ENCODE data around the gene COX8C. TPM values are rescaled to one million over a fixed set of nuclear protein-coding genes. Genes with fewer than 3 reads are reported as not detected.
"Not testable (repeated sequence)": the region's sequence is repeated elsewhere in the genome, so short reads cannot be mapped to it uniquely, and the experiment has no call there.

Gene COX8C
- total and polyA plus RNA-seq, 3 experiments from 2014 or later = not detected

DNA sequence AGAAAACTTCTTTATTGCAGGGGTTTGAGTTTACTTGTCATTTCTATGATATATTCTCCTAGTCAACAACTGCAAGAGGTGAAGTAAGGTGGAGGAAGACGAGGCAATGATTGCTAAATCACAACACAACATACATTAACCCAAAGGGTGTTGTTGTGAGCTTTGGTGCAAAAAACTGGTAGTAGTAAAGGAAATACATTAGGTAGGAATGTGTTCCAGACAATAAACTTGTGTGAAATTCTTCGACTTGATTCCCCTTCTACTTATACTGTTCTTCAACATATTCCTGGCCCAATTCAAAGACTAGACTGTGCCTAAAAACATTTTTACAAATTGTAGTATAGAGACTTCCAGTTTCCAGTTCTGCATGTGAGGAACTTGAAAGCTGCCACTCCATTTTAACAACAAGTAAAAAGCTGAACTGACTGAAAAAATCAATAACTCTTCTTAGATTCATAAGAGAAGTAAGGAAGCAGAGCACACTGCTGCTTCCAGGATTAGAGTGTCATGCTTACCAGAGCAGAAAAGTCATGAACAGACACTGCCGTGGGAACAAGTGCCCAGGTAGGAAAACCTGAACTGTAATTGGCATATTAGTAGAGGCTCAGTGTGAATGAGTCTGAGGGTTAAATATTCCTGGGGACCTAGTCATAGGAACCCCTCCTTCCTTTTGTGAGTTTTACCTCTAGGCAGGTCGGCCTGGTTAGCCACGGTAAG lies 22.2 kb downstream of the COX8C start:
- H3K4me3 Mint-ChIP-seq = no peak overlapping the region
- POLR2A ChIA-PET = no interaction called here

DNA sequence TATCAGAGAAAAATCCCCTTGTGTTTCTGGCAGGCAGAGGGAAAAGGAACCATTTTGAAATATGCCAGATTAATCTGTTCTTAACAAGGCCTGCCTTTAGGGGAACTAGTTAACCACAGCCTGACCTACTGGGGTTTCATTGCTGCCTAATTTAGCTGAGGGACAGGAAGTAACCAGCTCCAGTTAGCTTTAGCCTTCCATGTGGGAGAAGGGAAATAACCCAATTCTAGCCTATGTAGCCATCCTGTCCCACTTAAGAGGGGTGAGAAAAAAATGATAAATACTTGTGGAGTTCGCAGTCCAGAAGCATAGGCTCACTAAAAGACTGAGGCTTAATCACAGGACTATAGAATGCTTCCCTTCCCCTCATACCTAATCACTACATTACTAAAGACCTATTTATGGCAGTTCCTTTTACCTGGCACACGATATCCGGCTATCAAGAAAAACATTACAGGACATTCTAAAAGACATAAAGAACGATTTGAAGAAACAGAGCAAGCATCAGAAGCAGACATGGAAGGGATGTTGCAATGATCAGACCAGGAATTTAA lies 22.8 kb downstream of the COX8C start:
- Mint-ChIP-seq H3K27me3 (peaks cover 12 to 38% of the 10 kb centered on the region in 2 donors), H3K36me3 (no peaks in the 10 kb centered on the region), H3K4me1 (no peaks in the 10 kb centered on the region), H3K9me3 (peaks cover 0 to 7% (median 0%) of the 10 kb centered on the region in 5 donors), H3K4me3 (no peak overlapping the region), H3K27ac (no peak overlapping the region)
- POLR2A ChIA-PET = no interaction called here
- Histone ChIP-seq H3K4me3 (ENCODE audit: low read length) (no peak overlapping the region), H3K9me3 (ENCODE audit: low read length) (no peaks in the 10 kb centered on the region), H3K27ac (ENCODE audit: low read depth, low read length) (no peak overlapping the region), H3K36me3 (ENCODE audit: insufficient read depth, low read length) (no peaks in the 10 kb centered on the region), H3K27me3 (ENCODE audit: insufficient read depth, low read length, poor library complexity, severe bottlenecking) (no peaks in the 10 kb centered on the region), H3K4me1 (ENCODE audit: insufficient read depth, low read length) (no peaks in the 10 kb centered on the region)
- no peak for DNase-seq
- CTCF ChIA-PET = no interaction called here

More for the DNA sequence above, 22.2 kb downstream of the COX8C start:
- Histone ChIP-seq H3K4me1 (ENCODE audit: insufficient read depth, low read length) (no peaks in the 10 kb centered on the region), H3K36me3 (ENCODE audit: insufficient read depth, low read length) (no peaks in the 10 kb centered on the region), H3K4me3 (ENCODE audit: low read length) (no peak overlapping the region), H3K27ac (ENCODE audit: low read depth, low read length) (no peak overlapping the region), H3K9me3 (ENCODE audit: low read length) (no peaks in the 10 kb centered on the region), H3K27me3 (ENCODE audit: insufficient read depth, low read length, poor library complexity, severe bottlenecking) (no peaks in the 10 kb centered on the region)
- Mint-ChIP-seq H3K27ac (no peak overlapping the region), H3K4me1 (no peaks in the 10 kb centered on the region), H3K9me3 (peaks cover 0 to 7% (median 0%) of the 10 kb centered on the region in 5 donors), H3K27me3 (peaks cover 10 to 45% of the 10 kb centered on the region in 2 donors), H3K36me3 (peaks cover 0 to under 1% (median 0%) of the 10 kb centered on the region in 3 donors)
- DNase-seq = no peak
- CTCF ChIA-PET = no interaction called here

DNA sequence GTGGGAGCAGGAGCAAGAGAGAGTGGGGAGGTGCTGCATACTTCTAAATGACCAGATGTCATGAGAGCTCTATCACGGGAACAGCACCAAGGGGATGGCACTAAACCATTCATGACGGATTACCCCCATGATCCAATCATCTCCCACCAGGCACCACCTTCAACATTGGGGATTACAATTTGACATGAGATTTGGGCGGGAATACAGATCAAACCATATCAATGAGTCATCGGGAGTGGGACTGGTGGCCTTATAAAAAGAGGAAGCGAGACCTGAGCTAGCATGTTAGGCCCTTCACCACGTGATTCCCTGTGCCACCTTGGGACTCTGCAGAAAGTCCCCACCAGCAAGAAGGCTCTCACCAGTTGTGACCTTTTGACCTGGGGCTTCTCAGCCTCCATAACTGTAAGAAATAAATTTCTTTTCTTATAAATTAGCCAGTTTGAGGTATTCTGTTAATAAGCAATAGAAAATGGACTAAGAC lies 28.7 kb downstream of the COX8C start:
- H3K36me3 Mint-ChIP-seq = no peaks in the 10 kb centered on the region
- no peak for DNase-seq
- no peaks in the 10 kb centered on the region for H3K4me1 ChIP-seq (ENCODE audit: insufficient read depth, low read length)
- peaks cover 21 to 33% of the 10 kb centered on the region in 2 donors for H3K27me3 Mint-ChIP-seq
- H3K4me3 Mint-ChIP-seq = no peak overlapping the region
- no peaks in the 10 kb centered on the region for H3K36me3 ChIP-seq (ENCODE audit: insufficient read depth, low read length)
- H3K27ac ChIP-seq (ENCODE audit: low read depth, low read length) = no peak overlapping the region
- no peaks in the 10 kb centered on the region for H3K27me3 ChIP-seq (ENCODE audit: insufficient read depth, low read length, poor library complexity, severe bottlenecking)
- CTCF ChIA-PET = no interaction called here
- POLR2A ChIA-PET = no interaction called here
- H3K9me3 Mint-ChIP-seq = peaks cover 0 to 7% (median 0%) of the 10 kb centered on the region in 5 donors
- H3K4me3 ChIP-seq (ENCODE audit: low read length) = no peak overlapping the region
- no peak overlapping the region for H3K27ac Mint-ChIP-seq
- no peaks in the 10 kb centered on the region for H3K9me3 ChIP-seq (ENCODE audit: low read length)
- no peaks in the 10 kb centered on the region for H3K4me1 Mint-ChIP-seq

DNA sequence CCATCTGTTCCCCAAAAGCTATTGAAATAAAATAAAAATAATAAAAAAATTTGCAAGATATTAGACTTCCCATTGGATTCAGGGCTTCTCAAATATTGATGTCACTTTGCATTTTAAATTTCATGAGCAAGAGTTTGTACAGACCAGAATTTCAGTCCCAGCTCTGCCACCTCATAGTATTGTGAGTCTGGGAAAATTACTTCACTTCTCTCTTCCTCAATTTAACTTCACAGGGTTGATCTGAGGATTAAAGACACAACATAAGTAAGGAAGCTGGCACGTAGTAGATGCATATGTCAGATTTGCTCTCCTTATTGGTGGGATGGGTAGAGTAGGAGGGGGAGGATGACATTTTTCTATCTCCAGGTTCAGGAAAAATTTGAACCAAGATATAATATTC lies 32.8 kb downstream of the COX8C start:
- no peak overlapping the region for H3K4me3 ChIP-seq (ENCODE audit: low read length)
- H3K4me1 Mint-ChIP-seq = no peaks in the 10 kb centered on the region

DNA sequence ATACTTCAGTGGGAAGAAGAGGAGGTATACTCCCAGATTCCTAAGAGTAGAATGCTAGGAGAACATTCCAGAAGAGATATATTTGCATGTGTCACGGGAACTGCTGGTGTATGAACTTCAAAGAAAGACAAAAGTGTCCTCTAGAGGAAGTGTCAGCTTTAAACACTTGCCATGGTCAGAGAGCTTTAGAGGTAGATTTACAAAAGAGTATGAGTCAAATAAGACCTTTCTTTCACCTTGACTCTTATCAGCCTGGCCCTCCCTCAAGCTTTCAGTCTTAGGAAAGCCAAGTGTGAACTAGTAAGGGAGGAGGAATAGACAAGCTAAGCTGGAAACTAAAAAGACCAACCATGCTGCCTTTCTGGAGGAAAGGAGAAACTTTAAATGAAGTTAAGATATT lies 34.7 kb downstream of the COX8C start:
- no peaks in the 10 kb centered on the region for H3K9me3 ChIP-seq (ENCODE audit: low read length)
- Mint-ChIP-seq H3K36me3 (no peaks in the 10 kb centered on the region), H3K9me3 (peaks cover 0 to 4% (median 0%) of the 10 kb centered on the region in 5 donors), H3K27me3 (peaks cover 14 to 42% of the 10 kb centered on the region in 2 donors), H3K4me3 (no peak overlapping the region), H3K4me1 (no peaks in the 10 kb centered on the region), H3K27ac (no peak overlapping the region)
- H3K4me1 ChIP-seq (ENCODE audit: insufficient read depth, low read length) = no peaks in the 10 kb centered on the region
- ChIA-PET CTCF (no interaction called here), POLR2A (no interaction called here)
- DNase-seq = no peak
- H3K27ac ChIP-seq (ENCODE audit: low read depth, low read length) = no peak overlapping the region
- H3K4me3 ChIP-seq (ENCODE audit: low read length) = no peak overlapping the region
- no peaks in the 10 kb centered on the region for H3K27me3 ChIP-seq (ENCODE audit: insufficient read depth, low read length, poor library complexity, severe bottlenecking)
- no peaks in the 10 kb centered on the region for H3K36me3 ChIP-seq (ENCODE audit: insufficient read depth, low read length)

More for the DNA sequence above, 32.8 kb downstream of the COX8C start:
- Histone ChIP-seq H3K36me3 (ENCODE audit: insufficient read depth, low read length) (no peaks in the 10 kb centered on the region), H3K27ac (ENCODE audit: low read depth, low read length) (no peak overlapping the region), H3K27me3 (ENCODE audit: insufficient read depth, low read length, poor library complexity, severe bottlenecking) (no peaks in the 10 kb centered on the region), H3K4me1 (ENCODE audit: insufficient read depth, low read length) (no peaks in the 10 kb centered on the region), H3K9me3 (ENCODE audit: low read length) (no peaks in the 10 kb centered on the region)
- H3K9me3 Mint-ChIP-seq = peaks cover 0 to 4% (median 0%) of the 10 kb centered on the region in 5 donors
- POLR2A ChIA-PET = no interaction called here
- CTCF ChIA-PET = no interaction called here
- H3K36me3 Mint-ChIP-seq = no peaks in the 10 kb centered on the region
- H3K27me3 Mint-ChIP-seq = peaks cover 10 to 35% of the 10 kb centered on the region in 2 donors
- H3K4me3 Mint-ChIP-seq = no peak overlapping the region
- no peak for DNase-seq
- H3K27ac Mint-ChIP-seq = no peak overlapping the region

DNA sequence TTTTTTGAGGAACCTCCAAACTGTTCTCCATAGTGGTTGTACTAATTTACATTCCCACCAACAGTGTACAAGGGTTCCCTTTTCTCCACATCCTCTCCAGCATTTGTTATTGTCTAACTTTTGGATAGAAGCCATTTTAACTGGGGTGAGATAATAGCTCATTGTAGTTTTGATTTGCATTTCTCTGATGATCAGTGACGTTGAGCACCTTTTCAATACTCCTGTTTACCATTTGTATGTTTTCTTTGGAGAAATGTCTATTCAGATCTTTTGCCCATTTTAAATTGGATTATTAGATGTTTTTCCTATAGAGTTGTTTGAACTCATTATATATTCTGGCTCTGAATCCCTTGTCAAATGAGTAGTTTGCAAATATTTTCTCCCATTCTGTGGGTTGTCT lies 37.3 kb downstream of the COX8C start:
- H3K9me3 ChIP-seq (ENCODE audit: low read length); DNase-seq; H3K4me1 Mint-ChIP-seq; H3K4me3 Mint-ChIP-seq; H3K36me3 ChIP-seq (ENCODE audit: insufficient read depth, low read length); H3K27me3 ChIP-seq (ENCODE audit: insufficient read depth, low read length, poor library complexity, severe bottlenecking); CTCF ChIA-PET; POLR2A ChIA-PET; H3K27ac Mint-ChIP-seq; H3K36me3 Mint-ChIP-seq; H3K27ac ChIP-seq (ENCODE audit: low read depth, low read length); H3K9me3 Mint-ChIP-seq; H3K4me3 ChIP-seq (ENCODE audit: low read length); H3K4me1 ChIP-seq (ENCODE audit: insufficient read depth, low read length): not testable (repeated sequence)
- peaks cover 12 to 41% of the 10 kb centered on the region in 2 donors for H3K27me3 Mint-ChIP-seq

DNA sequence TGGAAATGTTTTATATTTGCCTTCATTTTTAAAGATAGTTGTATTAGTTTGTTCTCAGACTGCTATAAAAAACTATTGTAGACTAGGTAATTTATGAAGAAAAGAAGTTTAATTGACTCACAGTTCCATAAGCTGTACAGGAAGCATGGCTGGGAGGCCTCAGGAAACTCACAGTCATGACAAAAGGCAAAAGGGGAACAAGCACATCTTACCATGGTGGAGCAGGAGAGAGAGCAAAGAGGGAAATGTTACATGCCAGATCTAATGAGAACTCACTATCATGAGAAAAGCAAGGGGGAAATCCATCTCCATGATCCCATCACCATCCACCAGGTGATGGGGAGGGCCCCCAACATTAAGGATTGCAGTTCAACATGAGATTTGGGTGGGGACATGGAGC lies 48.2 kb downstream of the COX8C start:
- ChIA-PET POLR2A (no interaction called here), CTCF (no interaction called here)
- Histone ChIP-seq H3K9me3 (ENCODE audit: low read length) (no peaks in the 10 kb centered on the region), H3K27me3 (ENCODE audit: insufficient read depth, low read length, poor library complexity, severe bottlenecking) (peaks cover 5% of the 10 kb centered on the region), H3K4me3 (ENCODE audit: low read length) (no peak overlapping the region), H3K36me3 (ENCODE audit: insufficient read depth, low read length) (no peaks in the 10 kb centered on the region), H3K4me1 (ENCODE audit: insufficient read depth, low read length) (no peaks in the 10 kb centered on the region), H3K27ac (ENCODE audit: low read depth, low read length) (no peak overlapping the region)
- DNase-seq = no peak
- Mint-ChIP-seq H3K27ac (no peak overlapping the region), H3K4me1 (no peaks in the 10 kb centered on the region), H3K4me3 (no peak overlapping the region), H3K27me3 (peaks cover 26 to 39% of the 10 kb centered on the region in 2 donors), H3K9me3 (peaks cover 7 to 19% (median 16%) of the 10 kb centered on the region in 5 donors), H3K36me3 (peaks cover 0 to 9% (median 0%) of the 10 kb centered on the region in 3 donors)

DNA sequence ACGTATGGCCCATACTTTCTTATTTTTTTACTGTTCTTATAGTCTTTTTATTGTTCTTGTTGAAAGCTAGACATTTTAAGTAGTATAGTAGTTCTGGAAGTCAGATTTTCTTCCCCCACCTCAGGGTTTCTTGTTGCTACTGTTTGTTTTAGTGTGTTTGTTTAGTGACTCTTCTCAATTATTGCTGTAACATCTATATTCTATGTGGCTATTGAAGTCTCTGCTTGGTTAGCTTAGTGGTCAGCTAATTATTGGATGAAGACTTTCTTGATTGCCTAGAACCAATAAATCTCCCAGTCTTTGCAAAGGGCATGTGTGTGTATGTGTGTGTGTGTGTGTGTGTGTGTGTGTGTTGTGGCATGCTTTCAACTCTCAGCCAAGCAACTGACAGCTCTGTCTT lies 49.5 kb downstream of the COX8C start:
- H3K36me3 Mint-ChIP-seq = peaks cover 0 to 9% (median 0%) of the 10 kb centered on the region in 3 donors
- no peaks in the 10 kb centered on the region for H3K9me3 ChIP-seq (ENCODE audit: low read length)
- H3K27ac ChIP-seq (ENCODE audit: low read depth, low read length) = no peak overlapping the region
- DNase-seq = no peak
- POLR2A ChIA-PET = no interaction called here
- H3K27me3 Mint-ChIP-seq = peaks cover 32 to 44% of the 10 kb centered on the region in 2 donors
- no peaks in the 10 kb centered on the region for H3K36me3 ChIP-seq (ENCODE audit: insufficient read depth, low read length)
- peaks cover 5% of the 10 kb centered on the region for H3K27me3 ChIP-seq (ENCODE audit: insufficient read depth, low read length, poor library complexity, severe bottlenecking)
- H3K9me3 Mint-ChIP-seq = peaks cover 7 to 19% (median 15%) of the 10 kb centered on the region in 5 donors
- no peaks in the 10 kb centered on the region for H3K4me1 ChIP-seq (ENCODE audit: insufficient read depth, low read length)
- CTCF ChIA-PET = no interaction called here
- H3K4me1 Mint-ChIP-seq = no peaks in the 10 kb centered on the region
- no peak overlapping the region for H3K4me3 Mint-ChIP-seq
- H3K27ac Mint-ChIP-seq = no peak overlapping the region
- no peak overlapping the region for H3K4me3 ChIP-seq (ENCODE audit: low read length)
